WI38 (cell line): ENCODE data around the gene PUS10.

ENCODE experiments used
- H3K4me3 ChIP-seq: 2 replicates; pipeline ENCODE4 v1.5.1; 2011; ENCODE audit warnings: low read depth, mild to moderate bottlenecking, control low read depth, low read length
- TF ChIP-seq, protein P1 (sequence below): IDR thresholded peaks from 2 replicates; pipeline ENCODE4 v1.5.1; 2012; ENCODE audit warnings: low read depth, mild to moderate bottlenecking, control low read depth, low read length

PUS10 gene

DNA sequence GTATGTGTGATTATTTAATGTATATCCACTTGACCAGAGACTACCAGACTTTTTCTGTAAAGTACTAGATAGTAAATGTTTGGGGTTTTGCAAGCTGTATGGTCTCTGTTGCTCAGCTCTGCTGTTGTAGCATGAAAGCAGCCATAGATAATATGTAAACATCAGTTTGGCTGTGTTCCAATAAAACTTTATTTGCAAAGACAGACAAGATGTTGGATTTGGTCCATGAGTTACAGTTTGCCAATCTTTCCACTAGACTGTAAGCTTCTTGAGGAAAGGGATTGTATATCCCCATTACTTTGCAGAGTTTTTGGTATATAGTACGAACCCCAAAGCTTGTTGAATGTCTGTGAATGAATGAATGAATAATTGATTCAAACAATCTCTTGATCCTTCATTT, 119.5 kb downstream of the PUS10 start:
- TF ChIP-seq, protein P1, sequence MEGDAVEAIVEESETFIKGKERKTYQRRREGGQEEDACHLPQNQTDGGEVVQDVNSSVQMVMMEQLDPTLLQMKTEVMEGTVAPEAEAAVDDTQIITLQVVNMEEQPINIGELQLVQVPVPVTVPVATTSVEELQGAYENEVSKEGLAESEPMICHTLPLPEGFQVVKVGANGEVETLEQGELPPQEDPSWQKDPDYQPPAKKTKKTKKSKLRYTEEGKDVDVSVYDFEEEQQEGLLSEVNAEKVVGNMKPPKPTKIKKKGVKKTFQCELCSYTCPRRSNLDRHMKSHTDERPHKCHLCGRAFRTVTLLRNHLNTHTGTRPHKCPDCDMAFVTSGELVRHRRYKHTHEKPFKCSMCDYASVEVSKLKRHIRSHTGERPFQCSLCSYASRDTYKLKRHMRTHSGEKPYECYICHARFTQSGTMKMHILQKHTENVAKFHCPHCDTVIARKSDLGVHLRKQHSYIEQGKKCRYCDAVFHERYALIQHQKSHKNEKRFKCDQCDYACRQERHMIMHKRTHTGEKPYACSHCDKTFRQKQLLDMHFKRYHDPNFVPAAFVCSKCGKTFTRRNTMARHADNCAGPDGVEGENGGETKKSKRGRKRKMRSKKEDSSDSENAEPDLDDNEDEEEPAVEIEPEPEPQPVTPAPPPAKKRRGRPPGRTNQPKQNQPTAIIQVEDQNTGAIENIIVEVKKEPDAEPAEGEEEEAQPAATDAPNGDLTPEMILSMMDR: no peak
- no peak overlapping the region for H3K4me3 ChIP-seq
